T-helper 17 cell (primary cell): Measurements from ENCODE around the gene CD83. TPM values are rescaled to one million over a fixed set of nuclear protein-coding genes. Genes with fewer than 3 reads are reported as not detected.

ENCODE experiments used
- ATAC-seq: fragments of 150-1000 bp; cut with Tn5 transposase; 2 replicates; pipeline ENCODE4 v1.10.0; 2021; ENCODE audit warnings: mild to moderate bottlenecking, moderate library complexity
- DNase-seq, 3 donors: peaks; one replicate each; pipeline versions ENCODE4 v3.0.0 to v3.0.0-alpha.2; 2020 to 2021
- H3K9me3 ChIP-seq: one replicate; pipeline ENCODE4 v1.7.0; 2013; ENCODE audit warnings: low read length, mild to moderate bottlenecking; ENCODE audit not compliant: control insufficient read depth, poor library complexity, severe bottlenecking
- H3K27ac Mint-ChIP-seq: one replicate; pipeline ENCODE4 v1.8.0; 2022; ENCODE audit warnings: mild to moderate bottlenecking, moderate library complexity, mixed read lengths
- H3K27me3 Mint-ChIP-seq: one replicate; pipeline ENCODE4 v1.8.0; 2022; ENCODE audit warnings: mixed read lengths
- H3K36me3 Mint-ChIP-seq: one replicate; pipeline ENCODE4 v1.8.0; 2022; ENCODE audit warnings: low read depth, mixed read lengths
- H3K4me1 Mint-ChIP-seq: one replicate; pipeline ENCODE4 v1.8.0; 2022; ENCODE audit warnings: mild to moderate bottlenecking, mixed read lengths
- H3K4me3 Mint-ChIP-seq: one replicate; pipeline ENCODE4 v1.8.0; 2022; ENCODE audit warnings: mild to moderate bottlenecking, moderate library complexity, mixed read lengths
- total RNA-seq, 4 donors: library from RNA in 2 of 4; stranded (reverse) in 2 of 4; gene quantifications; one replicate each; pipeline ENCODE4 v1.2.3 and lab custom pipeline; 2022 to 2026

CD83 gene
- total RNA-seq, 2 donors from 2014 or later: 62.3 to 78.7 TPM

GRCh38 chr6:14178083-14178445 lies 60.5 kb downstream of the CD83 start:
- peaks cover 25% of the 10 kb centered on the region for H3K27me3 Mint-ChIP-seq
- no peak overlapping the region for H3K4me3 Mint-ChIP-seq
- H3K36me3 Mint-ChIP-seq: peaks cover 2% of the 10 kb centered on the region
- H3K9me3 ChIP-seq: no peaks in the 10 kb centered on the region
- ATAC-seq (no peak), DNase-seq (no peak)
- H3K4me1 Mint-ChIP-seq: peaks cover 6% of the 10 kb centered on the region
- no peak overlapping the region for H3K27ac Mint-ChIP-seq

- ATAC-seq (no peak), DNase-seq (no peak)
- H3K9me3 ChIP-seq: no peaks in the 10 kb centered on the region
- no peak overlapping the region for H3K4me3 Mint-ChIP-seq
- no peak overlapping the region for H3K27ac Mint-ChIP-seq
- peaks cover 3% of the 10 kb centered on the region for H3K4me1 Mint-ChIP-seq
- peaks cover 27% of the 10 kb centered on the region for H3K27me3 Mint-ChIP-seq
- H3K36me3 Mint-ChIP-seq: peaks cover 2% of the 10 kb centered on the region
Measured at GRCh38 chr6:14180609-14181008, 63.0 kb downstream of the CD83 start.

GRCh38 chr6:14182916-14183315 lies 65.3 kb downstream of the CD83 start:
- Mint-ChIP-seq H3K4me3 (no peak overlapping the region), H3K4me1 (no peaks in the 10 kb centered on the region), H3K27me3 (peaks cover 19% of the 10 kb centered on the region), H3K36me3 (no peaks in the 10 kb centered on the region), H3K27ac (no peak overlapping the region)
- H3K9me3 ChIP-seq: no peaks in the 10 kb centered on the region
- ATAC-seq (no peak), DNase-seq (no peak)

Other genes starting within 250 kb of the CD83 start
- under 1 TPM; 0.16 to 0.25 TPM for gene RNF182, start 192.8 kb upstream of the CD83 start, total RNA-seq